ENCODE results near the gene NALCN.
"Not testable (repeated sequence)": the region's sequence is repeated elsewhere in the genome, so short reads cannot be mapped to it uniquely, and the experiment has no call there.

Gene NALCN

GRCh38 chr13:101343128-101343787 is 73.0 kb downstream of the NALCN start:
- no peak for DNase-seq (ENCODE audit: low read depth in 2 of 3, low spot score in 2 of 3)

- no peak for DNase-seq (ENCODE audit: low read depth in 2 of 3, low spot score in 2 of 3)
These were observed 74.8 kb downstream of the NALCN start for GRCh38 chr13:101341464-101341863.

DNA sequence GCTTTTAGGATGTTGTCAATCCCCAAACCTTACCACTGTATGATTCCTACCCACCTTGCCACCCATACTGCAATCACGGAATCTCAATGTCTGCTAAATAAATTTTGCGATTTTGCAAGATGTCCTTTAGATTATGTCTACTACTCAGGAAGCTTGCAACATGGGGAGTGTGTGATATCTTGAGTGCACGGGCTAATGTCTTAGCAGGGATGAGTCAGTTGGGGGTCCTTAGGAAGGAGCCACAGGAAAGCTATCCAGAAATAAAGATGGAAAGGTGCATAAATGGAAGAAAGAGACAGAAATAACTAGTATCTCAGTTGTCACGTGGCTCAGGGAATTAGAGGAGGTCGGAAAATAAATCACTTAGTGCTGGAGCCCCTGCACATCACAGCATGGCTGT is 77.1 kb downstream of the NALCN start:
- DNase-seq (ENCODE audit: low read depth in 2 of 3, low spot score in 2 of 3), result no peak

GRCh38 chr13:101332583-101332982 is 83.7 kb downstream of the NALCN start:
- no peak for DNase-seq (ENCODE audit: low read depth in 2 of 3, low spot score in 2 of 3)

- no peak for DNase-seq (ENCODE audit: low read depth in 2 of 3, low spot score in 2 of 3)
These were observed 84.6 kb downstream of the NALCN start for GRCh38 chr13:101331731-101332130.

- DNase-seq (ENCODE audit: low read depth in 2 of 3, low spot score in 2 of 3), result no peak
These were observed 88.4 kb downstream of the NALCN start for GRCh38 chr13:101327871-101328270.

- no peak for DNase-seq (ENCODE audit: low read depth in 2 of 3, low spot score in 2 of 3)
These were observed 89.6 kb downstream of the NALCN start for GRCh38 chr13:101326710-101327109.

DNA sequence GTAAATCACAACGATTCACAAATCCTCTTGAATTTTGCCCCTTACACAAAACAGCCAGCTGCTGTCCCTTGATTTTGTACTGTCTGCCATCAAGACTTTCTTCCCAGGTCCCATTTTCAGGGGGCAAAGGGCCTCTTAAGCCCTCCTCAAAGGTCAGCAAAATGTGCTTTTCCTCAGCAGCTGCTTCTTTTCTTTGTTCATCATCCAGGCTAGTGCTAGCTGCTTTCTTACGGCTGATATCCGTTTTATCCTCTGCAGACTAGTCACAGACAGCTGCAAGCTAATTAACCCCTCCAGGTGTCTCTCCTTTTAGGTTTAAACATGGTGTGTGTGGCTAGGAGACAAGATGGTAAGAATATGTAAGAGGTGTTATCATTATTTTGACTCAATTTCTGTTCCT is 90.9 kb downstream of the NALCN start:
- no peak for DNase-seq (ENCODE audit: low read depth in 2 of 3, low spot score in 2 of 3)

GRCh38 chr13:101323601-101324000 is 92.7 kb downstream of the NALCN start:
- DNase-seq (ENCODE audit: low read depth in 2 of 3, low spot score in 2 of 3), result no peak

DNA sequence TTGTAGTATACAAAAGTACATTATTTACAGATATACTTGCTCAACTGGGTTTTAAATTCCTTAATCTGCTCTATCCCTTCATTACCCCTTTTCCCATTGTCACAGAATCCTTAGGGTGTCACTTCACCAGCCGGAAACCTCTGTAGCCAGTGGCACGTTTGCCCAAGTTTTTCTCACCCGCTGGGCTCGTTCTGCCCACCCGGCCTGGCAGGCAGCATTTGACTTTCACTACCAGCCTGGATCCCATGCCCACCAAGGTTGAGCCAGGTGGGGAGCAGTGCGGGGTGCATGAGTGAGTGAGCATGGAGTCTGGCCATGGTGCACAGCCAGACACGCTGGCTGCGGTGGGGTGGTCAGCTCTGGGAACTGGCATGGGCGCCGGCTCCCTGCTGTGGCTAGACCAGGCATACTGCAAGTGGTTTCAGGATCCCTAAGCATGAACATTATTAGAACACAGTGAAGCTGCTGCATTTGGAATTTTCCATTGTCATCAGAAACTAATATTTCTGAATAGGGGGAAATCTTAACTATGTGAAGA is 98.3 kb downstream of the NALCN start:
- no peak for DNase-seq (ENCODE audit: low read depth in 2 of 3, low spot score in 2 of 3)

GRCh38 chr13:101313479-101313878 is 102.8 kb downstream of the NALCN start:
- not testable (repeated sequence) for DNase-seq (ENCODE audit: low read depth in 2 of 3, low spot score in 2 of 3)

- DNase-seq (ENCODE audit: low read depth in 2 of 3, low spot score in 2 of 3), result no peak
These were observed 107.2 kb downstream of the NALCN start for GRCh38 chr13:101309014-101309619.

GRCh38 chr13:101308247-101309013 is 107.9 kb downstream of the NALCN start:
- no peak for DNase-seq (ENCODE audit: low read depth in 2 of 3, low spot score in 2 of 3)

- DNase-seq (ENCODE audit: low read depth in 2 of 3, low spot score in 2 of 3), result no peak
These were observed 109.1 kb downstream of the NALCN start for GRCh38 chr13:101307181-101307701.

- DNase-seq (ENCODE audit: low read depth in 2 of 3, low spot score in 2 of 3), result no peak
These were observed 109.5 kb downstream of the NALCN start for GRCh38 chr13:101306773-101307172.

DNA sequence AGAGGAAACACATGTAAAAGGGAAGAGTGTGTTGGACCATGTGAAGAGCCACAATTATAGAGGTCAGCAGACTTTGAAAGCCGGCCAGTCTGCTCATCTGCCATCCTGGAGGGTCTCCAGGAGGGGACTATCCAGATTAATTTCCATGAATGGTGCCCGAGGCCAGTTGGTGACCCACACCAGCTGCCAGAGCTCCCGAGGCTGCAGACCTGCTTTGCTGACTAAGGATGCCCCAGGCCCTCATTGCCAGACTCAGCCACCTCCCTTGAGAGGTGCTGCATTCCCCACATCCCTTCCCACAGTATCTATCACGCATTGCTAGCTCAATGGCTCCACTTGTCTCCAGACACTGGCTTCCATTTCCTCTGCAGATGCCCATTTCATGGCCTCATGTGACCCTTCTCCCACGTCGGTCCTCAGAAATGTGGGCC is 110.3 kb downstream of the NALCN start:
- DNase-seq (ENCODE audit: low read depth in 2 of 3, low spot score in 2 of 3), result no peak

DNA sequence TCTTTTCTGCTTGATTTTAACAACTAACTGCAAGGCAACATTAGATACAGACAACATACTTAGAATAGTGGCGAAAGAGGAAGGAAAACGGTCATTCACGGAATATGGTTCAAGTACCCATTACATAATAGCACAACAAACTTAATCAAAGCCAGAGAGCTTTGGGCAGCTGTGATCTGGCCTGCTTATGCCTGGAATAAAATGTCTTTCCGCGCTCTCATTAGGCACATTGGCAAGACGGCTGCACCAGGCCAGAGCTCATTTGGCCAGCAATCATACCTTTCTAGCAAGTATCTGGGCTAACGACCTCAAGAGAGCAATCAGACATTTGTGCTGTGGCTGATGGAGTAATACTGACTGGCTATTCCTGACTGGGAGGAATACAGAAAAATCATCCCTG is 112.8 kb downstream of the NALCN start:
- no peak for DNase-seq (ENCODE audit: low read depth in 2 of 3, low spot score in 2 of 3)

GRCh38 chr13:101301053-101301452 is 115.3 kb downstream of the NALCN start:
- DNase-seq (ENCODE audit: low read depth in 2 of 3, low spot score in 2 of 3), result no peak

GRCh38 chr13:101300531-101300930 is 115.8 kb downstream of the NALCN start:
- DNase-seq (ENCODE audit: low read depth in 2 of 3, low spot score in 2 of 3), result no peak

DNA sequence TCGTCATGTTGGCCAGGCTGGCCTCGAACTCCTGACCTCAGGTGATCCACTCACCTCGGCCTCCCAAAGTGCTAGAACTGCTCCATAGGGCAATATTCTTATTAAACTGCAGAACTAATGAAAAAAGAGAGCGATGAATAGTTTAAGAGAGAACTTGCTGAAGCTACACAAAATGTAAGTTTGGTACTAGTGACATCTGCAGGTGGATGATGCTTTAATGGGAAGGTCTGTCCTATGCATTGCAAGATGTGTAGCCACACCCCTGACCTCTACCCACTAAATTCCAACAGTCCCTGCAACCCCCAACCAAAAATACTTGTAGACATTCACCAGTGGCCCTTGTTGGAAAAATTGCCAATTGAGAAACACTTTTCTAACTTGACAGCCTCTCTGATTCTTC is 117.8 kb downstream of the NALCN start:
- DNase-seq (ENCODE audit: low read depth in 2 of 3, low spot score in 2 of 3), result no peak

DNA sequence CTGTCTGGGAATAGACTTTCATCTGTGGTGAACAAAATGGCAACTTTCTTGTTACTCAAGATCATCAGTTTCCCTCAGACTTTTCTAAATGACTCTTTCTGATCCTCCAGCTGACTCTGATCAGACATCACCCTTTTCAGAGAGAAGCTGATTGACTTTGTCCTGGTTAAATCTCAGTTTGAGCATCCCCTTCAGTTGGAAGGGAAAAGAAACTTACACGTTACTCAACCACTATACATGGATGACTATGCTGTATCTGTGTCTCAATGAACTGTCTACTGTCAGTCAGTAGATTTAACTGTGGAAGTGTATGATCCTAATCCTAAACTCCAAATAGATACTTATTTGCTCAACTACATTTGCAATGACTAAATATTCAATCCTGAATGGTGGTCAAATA is 118.5 kb downstream of the NALCN start:
- no peak for DNase-seq (ENCODE audit: low read depth in 2 of 3, low spot score in 2 of 3)

DNA sequence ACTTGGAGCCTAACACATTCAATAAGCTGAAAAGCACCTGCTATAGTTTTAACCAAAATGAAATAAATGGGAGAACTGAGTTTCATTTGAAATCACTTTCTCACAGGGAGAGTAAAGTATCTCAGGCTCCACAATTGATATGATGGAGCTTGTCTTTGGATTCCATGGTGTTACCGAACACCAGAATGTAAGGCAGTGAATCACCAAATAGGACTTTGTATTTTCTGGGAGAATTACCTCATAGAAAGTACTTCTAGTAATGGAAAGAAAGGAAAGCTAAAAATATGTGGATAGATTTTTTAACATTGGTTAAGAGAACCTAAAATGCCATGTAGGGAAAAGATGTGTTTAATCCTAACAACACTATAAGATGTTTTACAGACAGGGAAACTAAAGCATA is 123.6 kb downstream of the NALCN start:
- DNase-seq (ENCODE audit: low read depth in 2 of 3, low spot score in 2 of 3), result no peak

Data from activated CD8-positive, alpha-beta memory T cell treated with anti-CD3 and anti-CD28 coated beads for 48 hours (primary cell).